Cerebellar cortex (tissue), 1 donor: ENCODE results near the gene RIN3.
"Not testable (repeated sequence)": the region's sequence is repeated elsewhere in the genome, so short reads cannot be mapped to it uniquely, and the experiment has no call there.

Experiments used
- DNase-seq: peaks from one replicate; pipeline ENCODE4 v3.0.0-alpha.2; 2015; ENCODE audit warnings: low spot score

RIN3 gene

GRCh38 chr14:92665661-92666110 is 152.1 kb downstream of the RIN3 start:
- DNase-seq: no peak

- no peak for DNase-seq
Observed at GRCh38 chr14:92666251-92666650, 152.7 kb downstream of the RIN3 start.

- no peak for DNase-seq
Observed at GRCh38 chr14:92668276-92668973, 154.8 kb downstream of the RIN3 start.

- no peak for DNase-seq
Observed at GRCh38 chr14:92670160-92670559, 156.6 kb downstream of the RIN3 start.

- no peak for DNase-seq
Observed at GRCh38 chr14:92670643-92671366, 157.2 kb downstream of the RIN3 start.

- no peak for DNase-seq
Observed at GRCh38 chr14:92673601-92674150, 160.1 kb downstream of the RIN3 start.

- DNase-seq: no peak
Observed at GRCh38 chr14:92675421-92675820, 161.8 kb downstream of the RIN3 start.

- DNase-seq: no peak
Observed at GRCh38 chr14:92675976-92676375, 162.4 kb downstream of the RIN3 start.

- DNase-seq: no peak
Observed at GRCh38 chr14:92676403-92677086, 163.0 kb downstream of the RIN3 start.

GRCh38 chr14:92677087-92677668 is 163.6 kb downstream of the RIN3 start:
- no peak for DNase-seq

- DNase-seq: no peak
Observed at GRCh38 chr14:92677955-92678354, 164.4 kb downstream of the RIN3 start.

GRCh38 chr14:92678766-92679165 is 165.2 kb downstream of the RIN3 start:
- no peak for DNase-seq

GRCh38 chr14:92679246-92679645 is 165.7 kb downstream of the RIN3 start:
- DNase-seq: no peak

GRCh38 chr14:92680330-92680729 is 166.7 kb downstream of the RIN3 start:
- not testable (repeated sequence) for DNase-seq

- DNase-seq: peak; percentile 71
Observed at GRCh38 chr14:92680781-92681650, 167.4 kb downstream of the RIN3 start.

- DNase-seq: no peak
Observed at GRCh38 chr14:92683041-92683440, 169.5 kb downstream of the RIN3 start.

- no peak for DNase-seq
Observed at GRCh38 chr14:92684801-92685560, 171.4 kb downstream of the RIN3 start.

- no peak for DNase-seq
Observed at GRCh38 chr14:92685784-92686355, 172.3 kb downstream of the RIN3 start.

- no peak for DNase-seq
Observed at GRCh38 chr14:92686411-92686899, 172.9 kb downstream of the RIN3 start.

- peak; percentile 69 for DNase-seq
Observed at GRCh38 chr14:92686900-92687427, 173.4 kb downstream of the RIN3 start.
